ENCODE measurements around the gene EARS2. TPM values are rescaled to one million over a fixed set of nuclear protein-coding genes. Genes with fewer than 3 reads are reported as not detected.

Gene EARS2
- total RNA-seq (2022) (29.6 and 32.4 TPM in 2 replicates), Bru-seq, nascent RNA (percentile 62 among the genes with signal in this experiment), BruChase-seq, experiment 1, labeled RNA remaining after a 2-hour chase (percentile 66 among the genes with signal in this experiment), BruChase-seq, experiment 2, labeled RNA remaining after a 6-hour chase (percentile 76 among the genes with signal in this experiment)
- long read RNA-seq, transcript EARS2-201 (9 exons, 3,961 nt), result major isoform, 26 of 43 reads
- long read RNA-seq, partial matches to known transcripts, result 9 of 43 reads
- long read RNA-seq, other reads (novel, unspliced or antisense), result 6 of 43 reads

DNA sequence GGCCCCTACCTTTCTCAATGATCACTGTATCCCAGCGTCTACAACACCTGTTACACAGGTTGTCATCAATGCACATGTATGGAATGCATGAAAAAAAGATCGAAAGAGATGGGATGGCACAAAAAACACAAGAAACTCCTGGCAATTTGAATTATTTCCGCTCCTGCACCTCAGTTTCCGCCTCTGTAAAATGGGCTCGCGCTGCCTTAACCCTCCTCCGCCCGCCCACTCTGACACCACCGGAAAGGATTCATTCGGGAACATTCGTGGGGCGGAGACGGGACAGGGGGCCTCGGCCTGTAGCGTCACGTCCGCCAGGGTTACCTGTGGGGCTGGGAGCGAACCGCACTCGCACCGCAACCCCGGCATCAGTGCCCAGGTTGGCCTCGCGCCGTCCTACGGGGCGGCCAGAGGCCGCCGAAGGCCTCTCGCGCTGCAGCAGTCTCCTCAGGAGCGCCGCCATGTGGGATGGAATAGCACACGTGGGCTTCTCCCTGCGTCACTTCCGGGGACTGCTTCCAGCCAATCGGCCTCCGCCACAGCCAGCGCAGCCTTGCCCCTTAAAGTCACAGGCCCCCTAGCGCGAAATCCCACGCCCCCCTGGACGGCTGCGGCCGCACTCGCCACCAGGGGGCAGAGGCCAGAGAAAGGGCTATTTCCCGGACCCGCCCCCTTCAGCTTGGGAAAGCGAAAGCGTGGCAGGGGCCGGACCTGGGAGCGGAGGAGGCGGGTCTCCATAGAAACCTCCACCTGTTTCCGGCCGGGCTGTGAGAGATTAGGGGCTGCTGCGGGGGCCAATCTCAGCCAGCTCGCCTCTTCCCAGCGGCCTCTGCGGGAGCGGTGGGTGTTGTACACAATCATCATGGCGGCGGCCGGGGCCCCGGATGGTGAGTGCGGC, at the start of gene EARS2, which contains the start of gene UBFD1:
EARS2 (minus strand) TSS at position 470 of the 898 bp plus-strand sequence; CDS start at position 463, 7 bp downstream.
UBFD1 (plus strand) TSS at position 847 of the 898 bp plus-strand sequence; CDS start at position 863, 16 bp downstream.
- ChIA-PET POLR2A (interaction anchor here (0.5 to 1.4 kb wide), 8 partner anchors 8 to 122 kb away, joined by 3 to 9 read pairs (median 6); partner anchors contain the start of gene PLK1), CTCF (interaction anchor here (0.6 to 1.0 kb wide), 3 partner anchors 18 to 60 kb away, joined by 3 to 8 read pairs (median 4); no protein-coding TSS in a partner anchor)
- Histone ChIP-seq H3K27me3 (replicated peaks; ENCODE audit: control insufficient read depth, insufficient read depth, low read length) (no peaks in the 10 kb centered on the region), H3K9me3 (no peaks in the 10 kb centered on the region), H3K4me1 (peaks cover 13% of the 10 kb centered on the region), H3K4me3 (ENCODE audit: low read depth, low read length) (peak within 1 kb of the TSS; percentile 95), H3K36me3 (ENCODE audit: control insufficient read depth, insufficient read depth, low read length) (peaks cover 5% of the 10 kb centered on the region; the same call in 1 of the 2 replicates)
- H3K9me3 Mint-ChIP-seq (ENCODE audit: unreplicated experiment), result no peaks in the 10 kb centered on the region
- H3K27me3 Mint-ChIP-seq (ENCODE audit: insufficient read depth, unreplicated experiment), result no peaks in the 10 kb centered on the region
- DNase-seq, result peak; percentile 98 to 99
- TF ChIP-seq, protein P1, sequence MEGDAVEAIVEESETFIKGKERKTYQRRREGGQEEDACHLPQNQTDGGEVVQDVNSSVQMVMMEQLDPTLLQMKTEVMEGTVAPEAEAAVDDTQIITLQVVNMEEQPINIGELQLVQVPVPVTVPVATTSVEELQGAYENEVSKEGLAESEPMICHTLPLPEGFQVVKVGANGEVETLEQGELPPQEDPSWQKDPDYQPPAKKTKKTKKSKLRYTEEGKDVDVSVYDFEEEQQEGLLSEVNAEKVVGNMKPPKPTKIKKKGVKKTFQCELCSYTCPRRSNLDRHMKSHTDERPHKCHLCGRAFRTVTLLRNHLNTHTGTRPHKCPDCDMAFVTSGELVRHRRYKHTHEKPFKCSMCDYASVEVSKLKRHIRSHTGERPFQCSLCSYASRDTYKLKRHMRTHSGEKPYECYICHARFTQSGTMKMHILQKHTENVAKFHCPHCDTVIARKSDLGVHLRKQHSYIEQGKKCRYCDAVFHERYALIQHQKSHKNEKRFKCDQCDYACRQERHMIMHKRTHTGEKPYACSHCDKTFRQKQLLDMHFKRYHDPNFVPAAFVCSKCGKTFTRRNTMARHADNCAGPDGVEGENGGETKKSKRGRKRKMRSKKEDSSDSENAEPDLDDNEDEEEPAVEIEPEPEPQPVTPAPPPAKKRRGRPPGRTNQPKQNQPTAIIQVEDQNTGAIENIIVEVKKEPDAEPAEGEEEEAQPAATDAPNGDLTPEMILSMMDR (IDR thresholded peaks at IDR 0.05; ENCODE audit: insufficient read depth in 1 of 2, low read depth in 1 of 2, low read length in 1 of 2, severe bottlenecking in 1 of 2, unreplicated experiment in 1 of 2), result peak; percentile 75 to 94
- no peaks in the 10 kb centered on the region for H3K4me1 Mint-ChIP-seq (ENCODE audit: low read depth, unreplicated experiment)
- peaks cover 34% of the 10 kb centered on the region for H3K36me3 Mint-ChIP-seq (ENCODE audit: insufficient read depth, unreplicated experiment)
- intact Hi-C loops (cut with micrococcal nuclease; ENCODE audit: unreplicated experiment), result loop anchor here (1.0 to 5.0 kb wide), 3 partner anchors 39 to 84 kb away; partner anchors contain the start of genes DCTN5, NDUFAB1 and PALB2
- peak within 1 kb of the TSS; percentile 90 for H3K27ac Mint-ChIP-seq (ENCODE audit: unreplicated experiment)
- BruUV-seq (replicated peaks), result TSS peak; percentile 54
- H3K4me3 Mint-ChIP-seq (ENCODE audit: unreplicated experiment), result peak within 1 kb of the TSS; percentile 87

DNA sequence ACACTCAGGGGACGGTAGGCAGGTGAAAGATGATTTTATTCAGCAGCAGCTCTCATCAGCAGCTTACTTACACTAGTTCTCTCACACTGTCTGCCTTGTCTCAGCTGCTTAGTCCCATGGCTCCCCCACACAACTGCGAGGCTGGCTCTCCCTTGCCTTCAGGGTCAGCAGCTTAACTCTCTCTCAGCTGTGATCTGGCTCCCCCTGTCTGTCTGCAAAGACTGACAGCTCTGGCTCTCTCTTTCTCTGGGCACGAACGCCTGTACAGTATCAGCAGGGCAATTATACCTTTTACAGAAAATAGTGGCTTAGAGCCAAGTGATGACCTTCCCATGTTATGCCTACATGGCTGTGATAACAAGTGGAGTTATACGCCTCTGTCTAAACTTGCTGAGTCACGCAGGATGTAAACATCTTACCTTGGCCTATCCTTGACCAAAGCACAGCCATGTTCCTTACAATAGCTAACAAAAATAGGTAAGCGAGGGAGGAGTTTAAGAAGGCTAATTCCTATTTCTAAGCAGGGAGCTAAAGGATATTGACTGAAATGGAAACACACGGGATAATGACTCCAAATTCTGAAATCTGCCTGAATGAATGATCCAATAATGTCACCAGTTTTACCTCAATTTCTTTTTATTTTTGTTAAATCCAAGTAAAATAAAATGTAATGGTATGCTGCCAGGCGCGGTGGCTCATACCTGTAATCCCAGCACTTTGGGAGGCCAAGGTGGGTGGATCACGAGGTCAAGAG, 40.0 kb upstream of the EARS2 start:
- no peaks in the 10 kb centered on the region for H3K9me3 ChIP-seq
- intact Hi-C loops (cut with micrococcal nuclease; ENCODE audit: unreplicated experiment), result no loop called here
- Mint-ChIP-seq H3K4me3 (ENCODE audit: unreplicated experiment) (peak overlapping the region; percentile 75), H3K9me3 (ENCODE audit: unreplicated experiment) (no peaks in the 10 kb centered on the region), H3K27me3 (ENCODE audit: insufficient read depth, unreplicated experiment) (no peaks in the 10 kb centered on the region), H3K27ac (ENCODE audit: unreplicated experiment) (no peak overlapping the region), H3K36me3 (ENCODE audit: insufficient read depth, unreplicated experiment) (peaks cover 27% of the 10 kb centered on the region), H3K4me1 (ENCODE audit: low read depth, unreplicated experiment) (no peaks in the 10 kb centered on the region)
- H3K36me3 ChIP-seq (ENCODE audit: control insufficient read depth, insufficient read depth, low read length), result no peaks in the 10 kb centered on the region; the same call in 1 of the 2 replicates
- POLR2A ChIA-PET, result no interaction called here
- H3K4me1 ChIP-seq, result no peaks in the 10 kb centered on the region
- DNase-seq, result peak; percentile 47 to 58
- no TSS peak for BruUV-seq (replicated peaks)
- no peak overlapping the region for H3K4me3 ChIP-seq (ENCODE audit: low read depth, low read length)
- H3K27me3 ChIP-seq (replicated peaks; ENCODE audit: control insufficient read depth, insufficient read depth, low read length), result no peaks in the 10 kb centered on the region
- CTCF ChIA-PET, result interaction anchor here (0.7 to 1.6 kb wide), 3 partner anchors 10 to 447 kb away, joined by 3 to 8 read pairs (median 3); partner anchors contain the start of genes EARS2 and UBFD1
- TF ChIP-seq, protein P1 (IDR thresholded peaks at IDR 0.05; ENCODE audit: insufficient read depth in 1 of 2, low read depth in 1 of 2, low read length in 1 of 2, severe bottlenecking in 1 of 2, unreplicated experiment in 1 of 2), result peak; percentile 17 to 26

Measured in Caco-2 (cell line).